Stimulated activated CD4-positive, alpha-beta T cell treated with anti-CD3 and anti-CD28 coated beads, TNF-alpha, amount 100 ng/mL, for 4 hours (primary cell): ENCODE results near the gene PRRG2.

Experiments used
- DNase-seq, 3 experiments: peaks; one replicate each; pipeline ENCODE4 v3.0.0-alpha.2; 2020; ENCODE audit warnings: low read depth in 3 of 3

The PRRG2 gene

DNA sequence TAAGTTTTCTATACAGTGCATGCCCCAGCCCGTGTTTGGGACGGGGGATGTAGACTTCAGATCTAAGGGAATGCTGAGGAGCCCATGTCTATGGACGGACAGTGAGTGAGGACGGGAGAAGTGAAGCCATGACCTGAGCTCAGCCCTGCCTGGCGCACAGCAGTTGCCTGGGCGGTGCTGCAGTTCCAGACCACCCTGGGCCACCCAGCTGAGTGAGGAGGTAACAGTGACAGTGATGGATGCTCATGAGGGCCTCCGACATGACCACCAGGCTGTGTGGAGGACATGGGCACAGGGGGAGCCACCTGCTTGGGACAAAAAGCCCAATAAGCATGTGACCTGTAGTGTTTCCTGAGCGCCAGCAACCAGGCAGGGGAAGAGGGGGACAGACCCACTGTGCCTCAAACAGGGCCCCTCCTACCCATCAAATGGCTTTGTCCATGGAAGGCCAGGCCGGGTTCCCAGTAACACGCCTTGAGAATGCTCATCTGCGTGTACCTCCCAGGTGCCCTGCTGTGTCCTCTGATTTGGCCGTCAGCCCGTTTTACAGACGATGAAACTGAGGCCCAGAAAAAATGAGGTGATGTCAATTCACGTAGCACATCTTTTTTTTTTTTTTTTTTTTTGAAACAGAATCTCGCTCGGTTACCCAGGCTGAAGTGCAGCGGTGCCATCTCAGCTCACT lies 23.3 kb upstream of the PRRG2 start:
- no peak for DNase-seq

DNA sequence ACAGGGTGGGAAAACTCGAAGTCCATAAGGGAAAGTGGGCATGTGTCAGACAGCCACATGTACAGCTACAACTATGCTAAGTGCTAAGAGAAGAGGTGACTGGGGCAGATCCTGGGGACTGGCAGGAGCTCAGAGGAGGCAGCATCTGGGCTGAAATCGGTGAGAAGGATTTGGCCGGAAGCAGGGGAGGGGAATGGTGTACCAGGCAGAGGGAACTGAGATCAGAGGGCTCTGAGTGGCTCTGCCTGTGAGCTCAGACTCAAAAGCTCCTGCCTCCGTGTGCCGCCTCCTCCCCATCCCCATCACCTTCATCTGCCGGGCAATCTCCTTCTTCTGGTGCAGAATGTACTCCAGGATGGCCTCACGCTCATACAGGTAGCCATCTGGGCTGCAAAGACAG lies 22.5 kb upstream of the PRRG2 start:
- DNase-seq: no peak

DNA sequence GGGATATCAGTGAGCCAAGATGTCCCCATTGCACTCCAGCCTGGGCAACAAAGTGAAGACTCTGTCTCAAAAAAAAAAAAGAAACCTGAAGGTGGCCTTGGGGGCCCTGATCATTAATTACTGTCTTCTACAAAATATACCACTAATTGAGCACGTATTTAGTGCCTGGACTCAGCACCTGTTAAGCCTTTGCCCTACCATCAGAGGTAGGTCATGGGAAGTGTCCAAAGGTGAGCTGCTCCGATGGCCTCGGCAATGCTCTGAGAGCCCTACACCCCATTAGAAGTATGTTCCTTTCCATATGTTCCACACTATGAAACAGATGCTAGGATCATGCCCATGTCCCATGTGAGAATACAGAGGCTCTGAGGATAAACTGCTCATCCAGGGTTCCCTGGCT lies 21.7 kb upstream of the PRRG2 start:
- no peak for DNase-seq

DNA sequence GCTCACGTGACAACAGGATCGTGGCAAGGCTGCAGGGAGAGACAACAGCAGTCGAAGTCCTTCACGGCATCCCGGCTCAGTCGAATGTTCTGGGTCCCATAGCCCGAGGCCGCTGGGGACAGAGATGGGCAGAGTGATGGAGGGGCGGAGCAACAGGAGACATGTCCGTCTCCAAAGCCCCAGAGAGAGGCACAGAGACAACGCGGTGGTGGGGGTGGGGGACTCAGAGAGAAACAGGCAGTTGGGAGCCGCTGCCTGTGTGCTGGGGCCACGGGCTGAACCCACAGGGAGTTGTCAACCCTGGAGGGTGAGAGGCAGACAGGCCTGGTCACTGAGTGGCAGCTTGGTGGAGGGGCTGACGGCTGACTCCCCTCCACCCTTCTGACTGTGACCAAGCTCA lies 21.2 kb upstream of the PRRG2 start:
- DNase-seq: no peak

DNA sequence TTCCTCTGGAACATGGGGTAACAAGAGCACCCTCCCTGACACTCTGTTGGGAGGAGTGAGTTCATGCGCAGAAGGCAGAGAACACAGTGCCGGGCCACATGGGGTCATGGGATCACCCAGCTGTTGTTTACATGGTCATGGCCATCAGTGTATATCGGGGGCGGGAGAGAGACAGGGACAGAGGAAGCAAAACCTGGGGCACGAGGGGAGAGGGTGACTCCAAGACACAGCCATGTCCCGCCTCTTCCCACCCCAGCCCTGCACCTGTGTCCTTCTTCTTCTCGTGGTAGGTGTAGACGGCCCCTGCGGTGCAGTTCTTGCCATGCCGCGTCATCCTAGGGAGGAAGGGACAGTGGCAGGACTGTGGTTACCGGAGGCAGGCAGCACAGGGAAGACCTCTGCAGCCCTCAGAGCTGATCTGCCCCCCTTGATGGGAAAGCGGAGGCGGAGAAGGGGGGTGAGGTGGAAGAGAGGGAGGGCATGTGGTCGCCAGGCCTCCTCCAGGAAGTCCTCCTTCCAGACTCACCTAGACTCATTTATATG lies 20.7 kb upstream of the PRRG2 start:
- DNase-seq: no peak

DNA sequence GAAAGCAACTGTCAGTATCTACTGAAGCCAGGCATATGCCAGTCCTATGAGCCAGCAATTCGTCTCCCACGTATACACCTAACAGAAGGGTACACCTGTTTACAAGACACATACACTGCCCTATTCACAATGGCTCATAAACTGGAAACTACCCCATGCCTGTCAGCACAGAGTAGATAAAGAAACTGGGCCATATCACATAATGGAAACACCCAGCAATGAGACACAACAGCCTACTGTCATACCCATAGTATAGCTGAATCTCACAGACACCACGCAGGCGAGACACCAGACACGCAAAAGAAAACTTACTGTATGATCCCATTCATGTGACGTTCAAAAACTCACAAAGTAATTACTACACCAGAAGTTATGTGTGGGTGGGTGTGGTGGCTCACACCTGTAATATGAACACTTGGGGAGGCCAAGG lies 16.5 kb upstream of the PRRG2 start:
- no peak for DNase-seq

DNA sequence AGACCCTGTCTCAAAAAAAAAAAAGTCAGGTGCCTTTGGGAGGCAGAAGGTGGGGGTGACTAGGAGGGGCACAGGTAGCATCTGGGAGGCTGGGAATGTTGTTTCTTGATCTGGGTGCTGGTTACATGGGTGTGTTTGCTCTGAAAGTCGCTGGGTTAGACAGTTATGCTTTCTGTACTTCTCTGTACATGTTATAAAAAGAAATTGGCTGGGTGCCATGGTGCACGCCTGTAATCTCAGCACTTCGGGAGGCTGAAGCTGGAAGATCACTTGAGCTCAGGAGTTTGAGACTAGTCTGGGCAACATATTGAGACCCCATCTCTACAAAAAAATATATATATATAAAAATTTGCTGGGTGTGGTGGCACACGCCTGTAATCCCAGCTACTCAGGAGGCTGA lies 15.9 kb upstream of the PRRG2 start:
- DNase-seq: no peak

DNA sequence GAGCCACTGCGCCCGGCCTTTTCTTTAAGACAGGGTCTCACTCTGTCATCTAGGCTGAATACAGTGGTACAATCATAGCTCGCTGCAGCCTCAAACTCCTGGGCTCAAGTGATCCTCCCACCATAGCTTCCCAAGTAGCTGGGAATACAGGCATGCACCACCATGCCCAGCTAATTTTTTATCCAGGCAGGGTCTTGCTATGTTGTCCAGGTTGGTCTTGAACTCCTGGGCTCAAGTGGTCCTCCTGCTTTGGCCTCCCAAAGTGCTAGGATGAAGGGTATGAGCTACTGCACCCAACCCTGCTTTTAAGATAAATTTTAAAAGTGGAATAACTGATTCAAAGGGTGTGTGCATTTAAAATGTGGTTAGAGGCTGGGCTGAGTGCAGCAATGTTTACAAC lies 14.8 kb upstream of the PRRG2 start:
- DNase-seq: no peak

DNA sequence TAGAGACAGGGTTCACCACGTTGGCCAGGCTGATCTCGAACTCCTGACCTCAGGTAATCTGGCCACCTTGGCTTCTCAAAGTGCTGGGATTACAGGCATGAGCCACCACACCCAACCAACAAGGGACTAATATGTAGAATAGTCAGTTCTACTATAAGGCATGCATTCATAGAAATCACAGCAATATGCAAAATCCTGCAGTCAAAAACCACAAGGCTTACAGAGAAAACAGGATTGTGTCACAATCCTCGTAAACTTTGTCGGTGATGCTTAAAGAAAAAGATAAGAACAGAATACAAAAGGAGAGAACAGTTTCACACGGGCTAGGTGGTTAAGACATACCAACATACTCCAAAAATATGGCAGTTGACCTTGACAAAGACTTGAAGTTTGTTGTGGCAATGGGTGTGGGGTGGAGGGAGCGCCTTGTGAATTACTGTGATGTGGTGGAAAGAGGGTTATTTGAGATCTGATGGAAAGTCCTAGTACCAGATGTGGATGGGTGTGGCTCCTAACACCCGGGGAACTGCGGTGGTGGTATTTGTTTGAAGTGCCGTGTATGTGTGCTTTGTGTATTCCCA lies 13.2 kb upstream of the PRRG2 start:
- no peak for DNase-seq

DNA sequence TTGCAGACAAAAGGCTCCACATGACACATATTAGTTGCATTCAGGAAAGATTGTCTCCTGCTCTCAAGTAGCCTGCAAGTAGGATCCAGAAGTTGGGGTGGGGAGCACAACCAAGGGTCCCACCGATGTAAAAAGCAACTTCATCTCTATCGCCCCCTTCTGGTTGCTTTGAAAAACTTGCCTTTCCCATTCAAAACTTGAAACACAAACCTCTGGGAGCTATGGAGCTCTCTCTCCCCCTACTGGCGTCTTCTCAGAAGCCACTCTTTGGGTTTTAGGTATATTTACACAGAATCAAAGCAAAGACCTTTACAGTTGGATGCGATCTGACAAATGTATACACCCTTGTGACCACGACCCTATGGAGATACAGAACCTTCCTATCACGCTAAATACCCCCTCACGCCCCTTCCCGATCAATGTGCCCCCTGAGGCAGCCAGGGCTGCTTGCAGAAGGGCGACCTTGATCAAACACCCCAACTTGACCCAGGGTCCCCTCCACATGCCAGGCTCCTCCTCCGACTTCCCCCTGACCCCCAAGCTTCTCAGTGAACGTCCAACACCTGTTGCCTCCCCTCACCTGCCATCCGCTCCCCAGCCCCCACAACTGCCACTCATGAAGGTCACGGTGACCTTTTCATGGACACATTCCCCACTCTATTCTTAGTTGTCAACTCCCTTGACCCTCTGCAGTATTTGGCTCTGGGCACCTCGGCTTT lies 10.8 kb upstream of the PRRG2 start:
- DNase-seq: peak in 1 of 3 experiments; percentile 61

DNA sequence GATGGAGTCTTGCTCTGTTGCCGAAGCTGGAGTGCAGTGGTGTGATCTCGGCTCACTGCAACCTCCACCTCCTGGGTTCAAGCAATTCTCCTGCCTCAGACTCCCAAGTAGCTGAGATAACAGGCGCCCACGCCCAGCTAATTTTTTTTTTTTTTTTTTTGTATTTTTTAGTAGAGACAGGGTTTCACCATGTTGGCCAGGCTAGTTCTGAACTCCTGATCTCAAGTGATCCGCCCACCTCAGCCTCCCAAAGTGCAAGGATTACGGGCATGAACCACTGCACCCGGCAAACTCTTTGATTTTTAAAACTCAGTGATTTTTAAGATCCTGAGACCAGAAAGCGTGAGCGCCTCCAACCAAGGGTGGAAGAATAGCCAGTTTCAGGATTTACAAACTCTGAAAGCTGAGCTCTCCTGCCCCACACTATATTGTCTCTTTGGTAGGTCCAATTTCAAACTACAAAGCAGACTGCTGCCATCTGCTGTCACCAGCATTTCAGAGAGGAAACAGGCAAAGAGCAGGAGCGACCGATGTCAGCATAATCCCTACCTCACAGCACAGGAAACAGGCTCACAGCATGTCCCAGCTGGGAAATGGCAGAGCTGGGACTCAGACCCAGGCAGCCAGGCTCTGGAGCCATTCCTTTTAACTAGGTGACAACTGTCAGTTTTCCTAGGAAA lies 10.0 kb upstream of the PRRG2 start:
- DNase-seq: no peak

DNA sequence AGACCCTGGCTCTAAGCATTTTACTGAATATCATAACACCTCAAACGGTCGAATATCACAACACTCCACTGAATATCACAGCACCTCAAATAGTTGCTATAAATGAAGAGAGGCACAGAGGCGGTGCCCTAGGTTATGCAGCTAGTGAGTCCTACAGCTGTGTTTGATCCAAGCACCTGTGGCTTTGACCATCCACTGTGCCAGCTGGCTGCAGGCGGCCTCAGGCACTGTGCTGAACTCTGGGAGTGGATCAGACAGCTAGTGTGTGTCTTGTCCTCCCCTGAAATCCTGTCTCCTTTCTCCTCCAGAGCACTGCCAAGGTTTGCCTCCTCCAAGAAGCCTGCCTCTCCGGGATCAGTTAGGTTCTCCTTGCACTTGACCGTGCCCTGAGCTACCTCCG lies 8.1 kb upstream of the PRRG2 start:
- DNase-seq: no peak

DNA sequence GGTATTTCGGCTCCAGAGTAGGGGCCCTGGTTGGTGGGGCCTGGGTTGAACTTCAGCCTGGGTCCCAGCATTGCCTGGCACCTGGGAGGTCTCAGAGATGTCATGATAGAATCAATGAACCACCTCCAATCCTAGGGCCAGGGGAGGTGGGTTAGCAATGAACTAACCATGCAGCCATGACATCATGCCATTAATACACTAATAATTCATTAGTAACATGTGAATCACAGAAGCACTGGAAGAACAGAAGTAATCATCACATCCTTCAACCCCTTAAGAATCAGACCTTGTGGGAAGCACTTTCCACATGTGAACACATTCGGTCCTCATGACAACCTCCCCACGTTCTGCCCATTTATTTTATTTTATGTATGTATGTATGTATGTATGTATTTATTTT lies 7.7 kb upstream of the PRRG2 start:
- DNase-seq: no peak

DNA sequence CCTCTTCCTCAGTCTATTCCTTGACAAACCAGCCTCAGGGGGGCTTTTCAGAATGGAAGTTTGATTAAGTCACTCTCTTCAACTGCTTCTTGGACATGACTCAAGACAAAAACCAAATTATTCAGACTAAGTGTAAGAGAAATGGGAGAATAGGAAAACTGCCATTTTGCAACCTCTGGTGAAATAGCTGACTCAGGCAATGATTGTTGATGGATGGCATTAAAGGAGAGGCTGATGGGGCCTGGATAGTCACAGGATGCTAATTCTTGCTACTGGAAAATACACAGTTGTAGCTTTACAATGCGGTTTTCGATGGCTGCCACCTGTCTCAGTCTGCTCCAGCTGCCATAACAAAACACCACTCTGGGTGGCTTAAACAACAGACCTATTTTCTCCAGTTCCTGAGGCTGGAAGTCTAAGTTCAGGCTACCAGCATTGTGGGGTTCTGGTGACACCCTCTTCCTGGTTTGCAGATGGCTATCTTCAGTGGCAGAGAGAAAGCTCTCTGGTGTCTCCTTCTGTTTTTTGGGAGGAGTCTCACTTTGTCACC lies 6.8 kb upstream of the PRRG2 start:
- DNase-seq: no peak

DNA sequence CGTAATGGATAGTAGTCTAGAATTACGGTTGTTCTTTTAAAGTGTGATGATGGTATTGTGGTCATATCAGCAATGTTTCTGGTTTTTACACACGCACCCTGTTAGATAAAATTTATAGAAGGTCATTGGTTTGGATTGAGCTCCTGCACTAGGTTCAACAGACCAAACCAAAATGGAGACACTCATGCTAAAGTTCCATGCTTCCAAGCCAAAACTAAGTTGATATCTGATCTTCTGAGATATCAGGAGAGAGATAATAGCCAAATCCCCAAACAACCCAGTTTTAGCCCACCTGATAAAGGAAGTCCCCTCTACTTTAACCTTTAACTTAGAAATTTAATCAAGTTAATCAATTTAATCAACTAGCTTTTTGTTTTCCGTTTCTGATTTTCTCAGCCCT lies 1.9 kb upstream of the PRRG2 start:
- DNase-seq: no peak

DNA sequence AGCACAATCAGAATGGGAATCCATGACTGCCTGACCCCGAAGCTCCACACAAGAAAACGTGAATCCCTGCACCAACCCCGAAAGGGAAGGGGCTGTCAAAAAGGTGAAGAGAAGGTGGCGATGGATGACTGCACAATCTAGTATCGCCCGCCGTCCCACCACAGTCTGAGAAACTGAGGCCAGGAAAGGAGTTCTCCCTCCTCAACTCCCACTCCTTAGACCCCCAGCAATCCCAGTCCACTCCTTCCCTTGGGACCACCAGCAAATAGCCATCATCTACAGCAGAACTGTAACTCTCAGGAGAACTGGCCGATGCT lies 1.2 kb upstream of the PRRG2 start:
- DNase-seq: no peak

DNA sequence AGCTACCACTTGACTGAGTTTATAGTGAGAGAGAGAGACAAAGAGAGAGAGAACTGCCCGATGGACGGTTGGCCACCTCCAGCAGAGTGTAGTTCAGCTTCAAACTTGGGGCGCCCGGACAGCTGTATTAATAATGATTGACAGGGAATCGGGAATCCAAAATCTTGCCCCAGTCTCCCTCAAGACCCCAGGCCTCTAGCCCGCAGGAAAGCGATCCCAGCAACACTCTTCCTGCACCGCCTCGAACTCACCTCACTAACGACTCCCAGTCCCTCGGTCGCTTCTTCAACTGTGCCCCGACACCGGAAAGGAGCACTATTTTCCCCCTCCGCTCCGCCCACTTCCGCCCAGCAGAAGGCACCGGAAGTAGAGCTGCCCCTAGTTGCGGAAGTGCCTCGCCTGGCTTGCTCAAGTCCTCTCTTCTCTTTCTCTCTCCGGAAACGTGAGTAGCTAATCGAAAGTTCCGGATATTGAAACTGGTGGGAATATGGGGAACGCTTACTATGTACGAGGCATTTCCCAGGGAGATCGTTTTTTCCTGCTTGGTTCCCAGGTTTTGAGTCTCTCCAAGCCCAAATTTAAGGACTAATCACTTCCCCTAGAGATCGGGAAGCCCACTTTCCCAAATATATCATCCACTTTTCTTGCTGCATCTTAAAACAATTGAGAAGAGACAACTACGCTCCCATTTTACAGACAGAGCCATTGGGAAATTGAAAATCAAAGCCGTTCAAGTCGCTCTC lies 681 bp upstream of the PRRG2 start, which contains the start of gene NOSIP:
NOSIP (minus strand) TSS at position 293 of the 743 bp plus-strand sequence. CDS start 19,865 bp downstream, outside the sequence.
- peak; percentile 79 to 93 (median 90) for DNase-seq

DNA sequence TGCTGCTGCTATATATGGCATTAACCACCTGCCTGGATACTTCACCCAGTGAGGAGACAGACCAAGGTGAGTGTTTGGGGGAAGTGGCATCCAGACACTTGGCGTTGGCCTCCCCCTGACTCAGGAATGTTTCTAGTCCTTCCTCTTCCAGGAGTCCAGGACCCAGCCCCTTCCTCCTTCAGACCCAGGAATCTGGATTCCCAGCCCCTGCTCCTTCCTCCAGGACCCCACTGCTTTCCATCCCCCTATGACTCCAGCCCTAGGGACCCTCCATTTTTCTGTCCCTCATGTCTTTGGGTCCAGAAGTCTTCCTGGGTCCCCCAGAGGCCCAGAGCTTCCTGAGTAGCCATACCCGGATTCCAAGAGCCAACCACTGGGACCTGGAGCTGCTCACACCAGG lies 2.1 kb downstream of the PRRG2 start:
- DNase-seq: no peak

DNA sequence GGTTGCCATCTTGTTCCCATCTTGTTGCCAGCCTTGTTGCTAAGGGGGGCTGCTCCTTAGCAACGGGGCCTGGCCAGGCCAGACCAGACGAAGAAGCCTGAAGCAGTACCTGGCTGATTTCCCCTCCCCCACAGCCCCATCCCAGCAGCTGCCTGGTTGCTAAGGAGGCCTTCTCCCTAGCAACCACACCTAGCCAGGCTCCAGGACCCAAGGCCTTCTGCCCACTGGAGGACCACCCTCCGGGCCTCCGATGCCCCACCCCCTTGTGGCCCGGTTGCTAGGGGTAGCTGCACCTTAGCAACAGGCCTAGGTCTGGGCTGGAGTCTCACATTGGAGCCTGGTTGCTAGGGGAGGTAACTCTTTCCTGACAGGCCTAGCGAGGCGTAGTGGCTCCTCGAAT lies 3.9 kb downstream of the PRRG2 start:
- no peak for DNase-seq

DNA sequence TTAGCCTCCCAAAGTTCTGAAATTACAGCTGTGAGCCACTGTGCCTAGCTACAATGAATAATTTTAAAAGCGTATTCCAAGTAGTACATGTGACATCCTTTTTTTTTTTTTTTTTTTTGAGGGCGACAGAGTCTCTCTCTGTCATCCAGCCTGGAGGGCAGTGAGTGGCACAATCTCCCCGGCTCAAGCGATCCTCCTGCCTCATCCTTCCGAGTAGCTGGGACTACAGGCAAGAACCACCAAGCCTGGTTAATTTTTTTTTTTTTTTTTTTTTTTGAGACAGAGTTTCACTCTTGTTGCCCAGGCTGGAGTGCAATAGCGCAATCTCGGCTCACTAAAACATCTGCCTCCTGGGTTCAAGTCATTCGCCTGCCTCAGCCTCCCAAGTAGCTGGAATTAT lies 6.1 kb downstream of the PRRG2 start:
- no peak for DNase-seq

DNA sequence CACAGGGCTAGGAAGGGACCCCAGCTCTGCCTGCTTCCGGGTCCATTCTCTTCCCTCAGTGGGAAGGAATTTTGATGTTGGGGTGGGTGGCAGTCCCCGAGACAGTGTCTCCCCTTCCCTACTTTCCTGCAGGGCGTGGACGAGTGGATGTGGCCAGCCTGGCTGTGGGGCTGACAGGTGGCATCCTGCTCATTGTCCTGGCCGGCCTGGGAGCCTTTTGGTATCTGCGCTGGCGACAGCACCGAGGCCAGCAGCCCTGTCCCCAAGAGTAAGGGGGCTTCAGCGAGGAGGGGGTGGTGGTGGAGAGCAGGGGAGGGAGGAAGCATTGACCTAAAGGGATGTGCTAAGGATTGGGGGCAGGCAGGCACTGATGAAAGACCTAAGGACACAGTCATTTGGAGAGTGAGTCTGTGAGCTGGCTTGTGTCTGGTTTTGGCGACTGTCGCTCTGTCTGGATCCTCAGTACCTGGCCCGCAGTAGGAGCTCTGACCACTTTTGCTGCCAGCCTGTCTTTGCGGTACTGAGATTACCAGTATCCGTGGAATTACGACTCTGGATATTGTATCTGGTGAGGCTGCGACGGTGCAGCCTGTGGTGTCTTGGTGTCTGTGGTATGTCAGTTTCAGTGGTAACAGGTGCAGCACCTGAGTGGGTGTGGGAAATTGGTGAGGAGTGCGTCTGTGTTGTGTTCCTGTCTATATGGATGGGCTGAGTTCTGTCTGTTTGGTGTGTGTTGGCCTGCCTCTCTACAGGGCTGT lies 7.4 kb downstream of the PRRG2 start:
- no peak for DNase-seq
